Right lobe of liver (tissue), 4 donors: Measurements from ENCODE around the gene PNMA3.

Experiments used
- POLR2A ChIP-seq: fragments of 450-650 bp; IDR thresholded peaks from one replicate; pipeline ENCODE4 v1.6.1; 2017; ENCODE audit warnings: antibody characterized with exemption, mild to moderate bottlenecking
- TF ChIP-seq, protein P1 (sequence below), 4 donors: fragments of 200-600 bp in 3 of 4; fragments of 450-650 bp in 1 of 4; IDR thresholded peaks; one replicate each; pipeline versions ENCODE4 v1.5.1 to v1.8.0; 2016 to 2022; ENCODE audit warnings: antibody characterized with exemption in 4 of 4, mild to moderate bottlenecking in 2 of 4
- donor health status: DM: no; HTN: no; CAD: no.
- donor health status: DM: no; HTN: no; CAD: no.
- donor health status: DM: no; HTN: yes; CAD: no.

DNA sequence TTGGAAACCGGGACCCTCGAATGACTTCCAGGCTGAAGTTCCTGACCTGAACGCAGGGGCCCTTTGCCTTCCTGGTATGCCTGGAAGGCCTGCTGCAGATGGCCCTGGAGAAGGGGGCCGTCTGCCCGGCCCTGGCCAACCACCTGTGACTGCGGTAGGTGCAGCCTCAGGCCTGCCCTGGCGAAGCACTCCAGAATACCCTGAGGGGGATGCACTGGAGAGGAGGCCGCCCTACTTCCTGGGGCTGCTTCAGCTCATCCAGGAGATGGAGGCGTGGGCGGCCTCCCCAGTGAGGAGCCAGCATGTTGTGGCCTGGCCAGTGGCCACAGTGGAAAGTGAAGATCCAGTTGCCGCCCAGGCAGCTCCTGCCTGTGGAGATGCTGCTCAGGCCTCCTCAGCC lies 26.4 kb upstream of the PNMA3 start:
- no peak for TF ChIP-seq POLR2A
- TF ChIP-seq, protein P1, sequence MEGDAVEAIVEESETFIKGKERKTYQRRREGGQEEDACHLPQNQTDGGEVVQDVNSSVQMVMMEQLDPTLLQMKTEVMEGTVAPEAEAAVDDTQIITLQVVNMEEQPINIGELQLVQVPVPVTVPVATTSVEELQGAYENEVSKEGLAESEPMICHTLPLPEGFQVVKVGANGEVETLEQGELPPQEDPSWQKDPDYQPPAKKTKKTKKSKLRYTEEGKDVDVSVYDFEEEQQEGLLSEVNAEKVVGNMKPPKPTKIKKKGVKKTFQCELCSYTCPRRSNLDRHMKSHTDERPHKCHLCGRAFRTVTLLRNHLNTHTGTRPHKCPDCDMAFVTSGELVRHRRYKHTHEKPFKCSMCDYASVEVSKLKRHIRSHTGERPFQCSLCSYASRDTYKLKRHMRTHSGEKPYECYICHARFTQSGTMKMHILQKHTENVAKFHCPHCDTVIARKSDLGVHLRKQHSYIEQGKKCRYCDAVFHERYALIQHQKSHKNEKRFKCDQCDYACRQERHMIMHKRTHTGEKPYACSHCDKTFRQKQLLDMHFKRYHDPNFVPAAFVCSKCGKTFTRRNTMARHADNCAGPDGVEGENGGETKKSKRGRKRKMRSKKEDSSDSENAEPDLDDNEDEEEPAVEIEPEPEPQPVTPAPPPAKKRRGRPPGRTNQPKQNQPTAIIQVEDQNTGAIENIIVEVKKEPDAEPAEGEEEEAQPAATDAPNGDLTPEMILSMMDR (IDR thresholded peaks at IDR 0.05) = no peak
